ENCODE results near the gene MAP2K6.

The MAP2K6 gene

DNA sequence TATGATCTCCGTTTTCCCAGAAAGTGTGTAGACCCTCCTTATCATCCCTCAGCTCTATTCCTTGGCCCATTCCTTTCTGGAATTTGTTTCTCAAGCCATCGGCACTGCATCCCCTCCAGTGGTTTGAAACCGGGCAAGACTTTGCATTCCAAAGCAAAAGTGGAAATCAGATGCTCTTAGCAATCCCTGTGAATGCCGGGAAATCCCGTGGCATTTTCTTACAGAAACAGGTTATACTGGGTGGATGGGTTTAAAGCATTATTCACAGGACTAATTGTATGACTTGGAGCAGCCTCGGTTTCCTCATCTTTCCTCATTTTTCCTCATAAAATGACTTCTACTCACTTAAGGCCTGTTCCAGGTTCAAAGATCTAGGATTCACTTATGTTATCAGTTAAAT is 52.0 kb downstream of the MAP2K6 start:
- no peaks in the 10 kb centered on the region for H3K79me2 ChIP-seq (ENCODE audit: insufficient read depth, low read length)
- H3K9me3 ChIP-seq (ENCODE audit: insufficient read depth, low read length, severe bottlenecking), result no peaks in the 10 kb centered on the region
- H3K4me2 ChIP-seq (ENCODE audit: insufficient read depth, low read length), result no peak overlapping the region
- no peak overlapping the region for H3K4me3 ChIP-seq (ENCODE audit: low read depth in 1 of 2, low read length in 2 of 2)
- H3K27me3 ChIP-seq (ENCODE audit: insufficient read depth, low read length, poor library complexity), result no peaks in the 10 kb centered on the region
- H3K4me1 ChIP-seq (ENCODE audit: insufficient read depth, low read length), result no peaks in the 10 kb centered on the region
- ATAC-seq (ENCODE audit: insufficient read depth, low read depth), result no peak
- no peak overlapping the region for H2AFZ ChIP-seq (ENCODE audit: low read depth, low read length)
- H3K27ac ChIP-seq (ENCODE audit: low read length), result no peak overlapping the region
- no peaks in the 10 kb centered on the region for H3K36me3 ChIP-seq (ENCODE audit: insufficient read depth, low read length)
- no peak overlapping the region for H3K9ac ChIP-seq (ENCODE audit: low read depth, low read length)
- no peak for DNase-seq
- H4K20me1 ChIP-seq (ENCODE audit: insufficient read depth, low read length), result no peaks in the 10 kb centered on the region
- TF ChIP-seq, protein P1, sequence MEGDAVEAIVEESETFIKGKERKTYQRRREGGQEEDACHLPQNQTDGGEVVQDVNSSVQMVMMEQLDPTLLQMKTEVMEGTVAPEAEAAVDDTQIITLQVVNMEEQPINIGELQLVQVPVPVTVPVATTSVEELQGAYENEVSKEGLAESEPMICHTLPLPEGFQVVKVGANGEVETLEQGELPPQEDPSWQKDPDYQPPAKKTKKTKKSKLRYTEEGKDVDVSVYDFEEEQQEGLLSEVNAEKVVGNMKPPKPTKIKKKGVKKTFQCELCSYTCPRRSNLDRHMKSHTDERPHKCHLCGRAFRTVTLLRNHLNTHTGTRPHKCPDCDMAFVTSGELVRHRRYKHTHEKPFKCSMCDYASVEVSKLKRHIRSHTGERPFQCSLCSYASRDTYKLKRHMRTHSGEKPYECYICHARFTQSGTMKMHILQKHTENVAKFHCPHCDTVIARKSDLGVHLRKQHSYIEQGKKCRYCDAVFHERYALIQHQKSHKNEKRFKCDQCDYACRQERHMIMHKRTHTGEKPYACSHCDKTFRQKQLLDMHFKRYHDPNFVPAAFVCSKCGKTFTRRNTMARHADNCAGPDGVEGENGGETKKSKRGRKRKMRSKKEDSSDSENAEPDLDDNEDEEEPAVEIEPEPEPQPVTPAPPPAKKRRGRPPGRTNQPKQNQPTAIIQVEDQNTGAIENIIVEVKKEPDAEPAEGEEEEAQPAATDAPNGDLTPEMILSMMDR (IDR thresholded peaks at IDR 0.05; ENCODE audit: borderline replicate concordance, extremely low read depth, low read length, poor library complexity, severe bottlenecking), result no peak
- TF ChIP-seq EZH2 (IDR thresholded peaks at IDR 0.05; ENCODE audit: borderline replicate concordance, low read depth, low read length, severe bottlenecking), result no peak

DNA sequence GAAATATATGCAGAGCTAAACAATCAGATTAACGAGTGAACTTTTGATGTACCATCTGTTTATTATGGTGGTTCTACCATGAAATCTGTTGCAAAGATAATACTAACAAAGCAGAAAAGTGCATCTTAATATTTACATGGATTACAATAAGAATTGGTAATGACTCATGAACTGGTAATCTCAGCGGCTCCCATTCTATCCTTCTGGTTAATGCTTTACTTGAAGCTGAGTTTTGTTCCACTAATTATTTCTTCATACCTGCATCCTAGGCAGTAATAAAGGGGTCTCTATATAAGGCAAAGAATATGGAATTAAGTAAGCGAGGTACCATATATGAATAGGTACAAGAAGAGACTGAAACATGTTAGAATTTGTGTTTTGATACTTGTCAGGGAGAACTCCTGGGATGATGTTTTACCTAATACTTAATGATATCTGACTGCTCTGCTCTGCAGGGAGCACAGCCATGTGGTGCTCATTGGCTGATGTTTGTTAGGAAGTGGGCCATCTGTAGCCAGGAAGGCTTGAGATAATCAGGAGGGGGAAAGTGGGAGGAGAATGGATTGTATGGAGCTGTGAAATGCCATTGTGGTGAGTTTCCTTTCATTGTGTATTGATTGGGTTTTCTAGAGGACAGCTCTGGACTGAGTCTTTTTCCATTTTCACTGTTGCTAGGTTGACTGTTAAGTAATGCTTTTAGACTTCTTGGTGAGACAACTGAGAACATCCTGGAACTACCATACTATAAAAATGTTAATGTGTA is 52.6 kb downstream of the MAP2K6 start:
- TF ChIP-seq EZH2 (IDR thresholded peaks at IDR 0.05; ENCODE audit: borderline replicate concordance, low read depth, low read length, severe bottlenecking), result no peak
- TF ChIP-seq, protein P1 (IDR thresholded peaks at IDR 0.05; ENCODE audit: borderline replicate concordance, extremely low read depth, low read length, poor library complexity, severe bottlenecking), result no peak
- DNase-seq, result no peak
- no peaks in the 10 kb centered on the region for H3K4me1 ChIP-seq (ENCODE audit: insufficient read depth, low read length)
- no peak overlapping the region for H3K27ac ChIP-seq (ENCODE audit: low read length)
- no peak overlapping the region for H3K4me3 ChIP-seq (ENCODE audit: low read depth in 1 of 2, low read length in 2 of 2)
- H3K79me2 ChIP-seq (ENCODE audit: insufficient read depth, low read length), result no peaks in the 10 kb centered on the region
- H3K9ac ChIP-seq (ENCODE audit: low read depth, low read length), result no peak overlapping the region
- H4K20me1 ChIP-seq (ENCODE audit: insufficient read depth, low read length), result no peaks in the 10 kb centered on the region
- no peak for ATAC-seq (ENCODE audit: insufficient read depth, low read depth)
- H3K27me3 ChIP-seq (ENCODE audit: insufficient read depth, low read length, poor library complexity), result no peaks in the 10 kb centered on the region
- no peak overlapping the region for H2AFZ ChIP-seq (ENCODE audit: low read depth, low read length)
- H3K36me3 ChIP-seq (ENCODE audit: insufficient read depth, low read length), result no peaks in the 10 kb centered on the region
- H3K9me3 ChIP-seq (ENCODE audit: insufficient read depth, low read length, severe bottlenecking), result no peaks in the 10 kb centered on the region
- no peak overlapping the region for H3K4me2 ChIP-seq (ENCODE audit: insufficient read depth, low read length)

DNA sequence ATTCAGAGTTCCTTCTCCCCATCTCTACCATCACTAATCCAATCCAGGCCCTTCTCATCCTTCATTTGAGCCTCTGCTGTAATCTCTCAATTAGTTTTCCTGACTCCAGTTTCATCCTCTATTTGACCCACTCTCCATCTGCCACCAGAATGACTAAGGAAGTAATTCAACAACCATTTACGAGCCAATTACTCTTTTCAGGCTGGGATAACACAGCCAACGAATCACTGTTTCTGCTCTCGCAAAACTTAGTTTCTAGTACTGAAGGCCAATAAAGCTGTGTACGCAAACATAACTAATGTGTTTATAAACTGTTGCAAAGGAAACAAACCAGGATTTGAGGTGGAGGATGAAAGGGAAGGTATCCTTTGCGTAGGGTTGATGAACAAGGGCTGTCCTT is 53.7 kb downstream of the MAP2K6 start:
- ATAC-seq (ENCODE audit: insufficient read depth, low read depth), result no peak
- Histone ChIP-seq H2AFZ (ENCODE audit: low read depth, low read length) (no peak overlapping the region), H3K9ac (ENCODE audit: low read depth, low read length) (no peak overlapping the region), H3K36me3 (ENCODE audit: insufficient read depth, low read length) (no peaks in the 10 kb centered on the region), H3K79me2 (ENCODE audit: insufficient read depth, low read length) (no peaks in the 10 kb centered on the region), H3K4me1 (ENCODE audit: insufficient read depth, low read length) (no peaks in the 10 kb centered on the region), H4K20me1 (ENCODE audit: insufficient read depth, low read length) (no peaks in the 10 kb centered on the region), H3K9me3 (ENCODE audit: insufficient read depth, low read length, severe bottlenecking) (no peaks in the 10 kb centered on the region), H3K27ac (ENCODE audit: low read length) (no peak overlapping the region), H3K4me2 (ENCODE audit: insufficient read depth, low read length) (no peak overlapping the region), H3K4me3 (ENCODE audit: low read depth in 1 of 2, low read length in 2 of 2) (no peak overlapping the region), H3K27me3 (ENCODE audit: insufficient read depth, low read length, poor library complexity) (no peaks in the 10 kb centered on the region)
- TF ChIP-seq EZH2 (IDR thresholded peaks at IDR 0.05; ENCODE audit: borderline replicate concordance, low read depth, low read length, severe bottlenecking), result no peak
- TF ChIP-seq, protein P1 (IDR thresholded peaks at IDR 0.05; ENCODE audit: borderline replicate concordance, extremely low read depth, low read length, poor library complexity, severe bottlenecking), result no peak
- DNase-seq, result no peak
